Measurements from ENCODE around the gene B3GNT7.

DNA sequence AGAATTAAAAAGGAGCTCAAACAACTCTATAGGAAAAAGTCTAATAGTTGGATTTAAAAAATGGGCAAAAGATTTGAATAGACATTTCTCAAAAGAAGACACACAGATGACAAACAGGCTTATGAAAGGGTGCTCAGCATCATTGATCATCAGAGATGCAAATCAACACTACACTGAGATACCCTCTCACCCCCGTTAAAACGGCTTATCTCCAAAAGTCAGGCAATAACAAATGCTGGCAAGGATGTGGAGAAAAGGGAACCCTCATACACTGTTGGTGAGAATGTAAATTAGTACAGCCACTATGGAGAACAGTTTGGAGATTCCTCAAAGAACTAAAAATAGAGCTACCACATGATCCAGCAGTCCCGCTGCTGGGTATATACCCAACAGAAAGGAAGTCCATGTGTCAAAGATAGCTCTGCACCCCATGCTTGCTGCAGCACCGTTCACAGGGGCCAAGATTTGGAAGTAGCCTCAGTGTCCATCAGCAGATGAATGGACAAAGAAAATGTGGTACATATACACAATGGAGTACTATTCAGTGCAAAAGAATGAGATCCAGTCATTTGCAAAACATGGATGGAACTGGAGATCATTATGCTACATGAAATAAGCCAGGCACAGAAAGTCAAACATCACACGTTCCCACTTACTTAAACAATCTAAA lies 46.7 kb upstream of the B3GNT7 start:
- TF ChIP-seq, protein P1, sequence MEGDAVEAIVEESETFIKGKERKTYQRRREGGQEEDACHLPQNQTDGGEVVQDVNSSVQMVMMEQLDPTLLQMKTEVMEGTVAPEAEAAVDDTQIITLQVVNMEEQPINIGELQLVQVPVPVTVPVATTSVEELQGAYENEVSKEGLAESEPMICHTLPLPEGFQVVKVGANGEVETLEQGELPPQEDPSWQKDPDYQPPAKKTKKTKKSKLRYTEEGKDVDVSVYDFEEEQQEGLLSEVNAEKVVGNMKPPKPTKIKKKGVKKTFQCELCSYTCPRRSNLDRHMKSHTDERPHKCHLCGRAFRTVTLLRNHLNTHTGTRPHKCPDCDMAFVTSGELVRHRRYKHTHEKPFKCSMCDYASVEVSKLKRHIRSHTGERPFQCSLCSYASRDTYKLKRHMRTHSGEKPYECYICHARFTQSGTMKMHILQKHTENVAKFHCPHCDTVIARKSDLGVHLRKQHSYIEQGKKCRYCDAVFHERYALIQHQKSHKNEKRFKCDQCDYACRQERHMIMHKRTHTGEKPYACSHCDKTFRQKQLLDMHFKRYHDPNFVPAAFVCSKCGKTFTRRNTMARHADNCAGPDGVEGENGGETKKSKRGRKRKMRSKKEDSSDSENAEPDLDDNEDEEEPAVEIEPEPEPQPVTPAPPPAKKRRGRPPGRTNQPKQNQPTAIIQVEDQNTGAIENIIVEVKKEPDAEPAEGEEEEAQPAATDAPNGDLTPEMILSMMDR (conservative IDR thresholded peaks at IDR 0.05 in 1 of 2, IDR thresholded peaks at IDR 0.05 in 1 of 2; ENCODE audit: extremely low read depth in 1 of 2, insufficient read depth in 1 of 2, low read depth in 1 of 2, low read length in 2 of 2) = no peak
- TF ChIP-seq EZH2 (IDR thresholded peaks at IDR 0.05; ENCODE audit: borderline replicate concordance, low read length) = no peak

Data from mammary epithelial cell (primary cell).